Keratinocyte (primary cell): ENCODE measurements around the gene IL1A.

Experiments
- CTCF ChIP-seq, 3 experiments: IDR thresholded peaks in 1 of 3; conservative IDR thresholded peaks in 1 of 3; optimal IDR thresholded peaks in 1 of 3; 2 replicates in 2 of 3; 3 replicates in 1 of 3; pipeline versions ENCODE3 to v1.5.1; 2011; ENCODE audit warnings: low read length in 3 of 3, mild to moderate bottlenecking in 3 of 3, moderate library complexity in 2 of 3, control low read depth in 1 of 3, inconsistent platforms in 1 of 3; ENCODE audit not compliant: insufficient read depth in 2 of 3; ENCODE audit errors: extremely low read depth in 1 of 3
- EZH2 ChIP-seq: IDR thresholded peaks from one replicate; pipeline ENCODE4 v1.6.1; 2012; ENCODE audit warnings: inconsistent platforms, mild to moderate bottlenecking, low read length, moderate library complexity

GRCh38 chr2:112789186-112789585, 4.9 kb upstream of the IL1A start:
- TF ChIP-seq CTCF (optimal IDR thresholded peaks at IDR 0.05 in 1 of 3, IDR thresholded peaks at IDR 0.05 in 1 of 3, conservative IDR thresholded peaks at IDR 0.05 in 1 of 3; ENCODE audit: extremely low read depth in 1 of 3, insufficient read depth in 2 of 3, low read length in 3 of 3) (no peak), EZH2 (no peak)
